Vagina (tissue), 2 donors: ENCODE data around the gene DCUN1D4. TPM values are rescaled to one million over a fixed set of nuclear protein-coding genes. Genes with fewer than 3 reads are reported as not detected.
"Not testable (repeated sequence)": the region's sequence is repeated elsewhere in the genome, so short reads cannot be mapped to it uniquely, and the experiment has no call there.

Source experiments
- DNase-seq, 2 donors: peaks; one replicate each; pipeline ENCODE4 v3.0.0-alpha.2; 2017; ENCODE audit errors: extremely low spot score in 2 of 2
- H3K27ac ChIP-seq: fragments of 200-600 bp; sonication (generic); one replicate; pipeline ENCODE4 v1.5.1; 2019
- H3K27me3 ChIP-seq: fragments of 200-600 bp; sonication (generic); one replicate; pipeline ENCODE4 v1.5.1; 2019
- H3K36me3 ChIP-seq, 2 donors: fragments of 200-600 bp; sonication (generic); one replicate each; pipeline ENCODE4 v1.5.1; 2017 to 2019
- H3K4me1 ChIP-seq: fragments of 200-600 bp; sonication (generic); one replicate; pipeline ENCODE4 v1.5.1; 2019
- H3K4me3 ChIP-seq, 2 donors: fragments of 200-600 bp; sonication (generic); 1 replicate in 1 of 2; 2 replicates in 1 of 2; pipeline ENCODE4 v1.5.1; 2016 to 2019
- H3K9me3 ChIP-seq: fragments of 200-600 bp; sonication (generic); one replicate; pipeline ENCODE4 v1.5.1; 2019
- CTCF ChIP-seq, 3 experiments: fragments of 450-650 bp in 2 of 3; fragments of 200-600 bp in 1 of 3; sonication (generic) in 1 of 3; IDR thresholded peaks; one replicate each; pipeline ENCODE4 v1.5.1; 2017 to 2019; ENCODE audit warnings: antibody characterized with exemption in 3 of 3, mild to moderate bottlenecking in 2 of 3, moderate library complexity in 2 of 3
- POLR2A ChIP-seq, 2 donors: fragments of 450-650 bp; IDR thresholded peaks; one replicate each; pipeline ENCODE4 v1.6.1; 2017; ENCODE audit warnings: antibody characterized with exemption in 2 of 2, mild to moderate bottlenecking in 2 of 2, moderate library complexity in 2 of 2
- POLR2AphosphoS5 ChIP-seq, 2 donors: sonication (generic); formaldehyde crosslinking; IDR thresholded peaks; one replicate each; pipeline ENCODE4 v1.9.0; 2017; ENCODE audit warnings: antibody characterized with exemption in 2 of 2, mild to moderate bottlenecking in 2 of 2, low read depth in 1 of 2; ENCODE audit not compliant: insufficient read depth in 1 of 2
- intact Hi-C: fragments of 100-400 bp; cut with DNase I; formaldehyde crosslinking; loops from one replicate; pipeline ENCODE4 v1.15.1; 2023
- total RNA-seq: library from RNA; depleted of rRNA; stranded (reverse); fragments of >200 nt; gene quantifications from one replicate; pipeline ENCODE4 v1.2.3, GENCODE V29; 2016

DCUN1D4 gene
- total RNA-seq, 1 donor from 2014 or later: 47.4 TPM

DNA sequence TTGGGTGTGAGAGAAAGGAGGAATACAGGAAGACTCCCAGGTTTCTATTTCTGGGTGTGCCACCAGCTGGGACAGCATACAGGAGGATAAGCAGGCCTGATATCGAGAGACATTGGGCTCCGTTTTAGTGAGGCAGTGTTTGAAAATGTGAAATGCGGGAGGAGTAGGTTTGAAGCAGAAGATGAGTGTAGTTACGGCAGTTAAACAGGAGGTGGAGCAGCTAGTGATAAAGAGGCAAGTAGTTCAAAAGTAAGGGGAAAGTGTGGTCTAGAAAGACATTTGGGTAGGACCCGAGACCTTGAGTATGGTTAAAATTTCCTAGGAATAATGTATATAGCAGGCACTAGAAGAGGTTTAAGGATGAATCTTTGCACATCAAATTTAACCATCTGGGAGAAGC is 42.4 kb downstream of the DCUN1D4 start:
- no peak for DNase-seq
- intact Hi-C loops: no loop called here
- no peaks in the 10 kb centered on the region for H3K4me1 ChIP-seq
- H3K27me3 ChIP-seq: no peaks in the 10 kb centered on the region
- peaks cover 7 to 11% of the 10 kb centered on the region in 2 donors for H3K36me3 ChIP-seq
- no peaks in the 10 kb centered on the region for H3K9me3 ChIP-seq
- no peak overlapping the region for H3K27ac ChIP-seq
- no peak for TF ChIP-seq POLR2AphosphoS5 (IDR thresholded peaks at IDR 0.05; ENCODE audit: insufficient read depth in 1 of 2, low read depth in 1 of 2)
- TF ChIP-seq CTCF (IDR thresholded peaks at IDR 0.05): no peak
- no peak for TF ChIP-seq POLR2A (IDR thresholded peaks at IDR 0.05)
- H3K4me3 ChIP-seq: no peak overlapping the region

- Histone ChIP-seq H3K27ac (no peak overlapping the region), H3K4me1 (no peaks in the 10 kb centered on the region), H3K36me3 (peaks cover 7 to 17% of the 10 kb centered on the region in 2 donors), H3K27me3 (no peaks in the 10 kb centered on the region), H3K9me3 (no peaks in the 10 kb centered on the region), H3K4me3 (no peak overlapping the region)
- no peak for DNase-seq
- intact Hi-C loops: no loop called here
- TF ChIP-seq POLR2A (IDR thresholded peaks at IDR 0.05) (no peak), POLR2AphosphoS5 (IDR thresholded peaks at IDR 0.05; ENCODE audit: insufficient read depth in 1 of 2, low read depth in 1 of 2) (no peak), CTCF (IDR thresholded peaks at IDR 0.05) (no peak)
Measured at GRCh38 chr4:51890760-51891159, 47.8 kb downstream of the DCUN1D4 start.

DNA sequence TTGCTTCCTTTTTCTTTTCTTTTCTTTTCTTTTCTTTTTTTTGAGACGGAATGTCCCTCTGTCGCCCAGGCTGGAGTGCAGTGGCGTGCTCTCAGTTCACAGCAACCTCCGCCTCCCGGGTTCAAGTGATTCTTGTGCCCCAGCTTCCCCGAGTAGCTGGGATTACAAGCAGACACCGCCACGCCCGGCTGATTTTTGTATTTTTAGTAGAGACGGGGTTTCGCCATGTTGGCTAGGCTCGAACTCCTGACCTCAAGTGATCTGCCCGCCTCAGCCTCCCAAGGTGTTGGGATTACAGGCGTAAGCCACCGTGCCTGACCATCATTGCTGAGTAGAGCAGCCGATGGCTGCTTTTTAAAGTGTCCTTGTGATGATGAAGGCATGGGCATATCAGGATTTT is 50.4 kb downstream of the DCUN1D4 start:
- H3K27ac ChIP-seq, H3K9me3 ChIP-seq, H3K4me1 ChIP-seq, H3K4me3 ChIP-seq, intact Hi-C loops, DNase-seq, H3K27me3 ChIP-seq: not testable (repeated sequence)
- peaks cover 2 to 10% of the 10 kb centered on the region in 2 donors for H3K36me3 ChIP-seq

GRCh38 chr4:51894059-51894645 is 51.2 kb downstream of the DCUN1D4 start:
- DNase-seq: no peak
- H3K27me3 ChIP-seq: no peaks in the 10 kb centered on the region
- H3K4me1 ChIP-seq: no peaks in the 10 kb centered on the region
- H3K27ac ChIP-seq: no peak overlapping the region
- intact Hi-C loops: no loop called here
- H3K9me3 ChIP-seq: no peaks in the 10 kb centered on the region
- TF ChIP-seq POLR2A (IDR thresholded peaks at IDR 0.05) (no peak), POLR2AphosphoS5 (IDR thresholded peaks at IDR 0.05; ENCODE audit: insufficient read depth in 1 of 2, low read depth in 1 of 2) (no peak), CTCF (IDR thresholded peaks at IDR 0.05) (no peak)
- peaks cover 0 to 10% of the 10 kb centered on the region in 2 donors for H3K36me3 ChIP-seq
- H3K4me3 ChIP-seq: no peak overlapping the region

DNA sequence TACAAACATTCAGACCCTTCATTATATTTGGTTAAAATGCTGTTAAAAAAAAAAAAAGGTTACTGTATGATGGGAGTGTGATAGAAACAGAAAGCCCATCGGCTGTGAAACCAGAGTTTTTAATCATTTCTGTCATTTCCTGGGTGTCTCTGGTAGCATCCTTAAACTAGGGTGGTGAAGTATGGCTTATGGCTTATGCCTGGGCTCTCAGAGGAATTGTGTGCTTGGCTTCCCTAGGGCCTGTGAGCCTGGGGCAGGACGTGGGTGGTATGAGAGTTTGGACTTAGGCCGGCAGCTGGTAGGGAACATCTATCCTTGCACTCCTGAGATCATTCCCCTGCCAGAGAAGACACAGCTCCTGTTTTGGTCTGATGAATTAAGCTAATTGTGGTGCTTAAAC is 52.2 kb downstream of the DCUN1D4 start:
- DNase-seq: no peak
- TF ChIP-seq POLR2AphosphoS5 (IDR thresholded peaks at IDR 0.05; ENCODE audit: insufficient read depth in 1 of 2, low read depth in 1 of 2) (no peak), POLR2A (IDR thresholded peaks at IDR 0.05) (no peak), CTCF (IDR thresholded peaks at IDR 0.05) (no peak)
- Histone ChIP-seq H3K4me1 (no peaks in the 10 kb centered on the region), H3K27me3 (no peaks in the 10 kb centered on the region), H3K27ac (no peak overlapping the region), H3K9me3 (no peaks in the 10 kb centered on the region), H3K4me3 (no peak overlapping the region), H3K36me3 (peaks cover 0 to 12% of the 10 kb centered on the region in 2 donors)
- intact Hi-C loops: no loop called here
